Astrocyte of the hippocampus (primary cell): ENCODE results near the gene NET1.
"Not testable (repeated sequence)": the region's sequence is repeated elsewhere in the genome, so short reads cannot be mapped to it uniquely, and the experiment has no call there.

Source experiments
- DNase-seq: peaks from one replicate; pipeline ENCODE4 v3.0.0; 2011; ENCODE audit warnings: low read depth, low spot score

Gene NET1, protein sequence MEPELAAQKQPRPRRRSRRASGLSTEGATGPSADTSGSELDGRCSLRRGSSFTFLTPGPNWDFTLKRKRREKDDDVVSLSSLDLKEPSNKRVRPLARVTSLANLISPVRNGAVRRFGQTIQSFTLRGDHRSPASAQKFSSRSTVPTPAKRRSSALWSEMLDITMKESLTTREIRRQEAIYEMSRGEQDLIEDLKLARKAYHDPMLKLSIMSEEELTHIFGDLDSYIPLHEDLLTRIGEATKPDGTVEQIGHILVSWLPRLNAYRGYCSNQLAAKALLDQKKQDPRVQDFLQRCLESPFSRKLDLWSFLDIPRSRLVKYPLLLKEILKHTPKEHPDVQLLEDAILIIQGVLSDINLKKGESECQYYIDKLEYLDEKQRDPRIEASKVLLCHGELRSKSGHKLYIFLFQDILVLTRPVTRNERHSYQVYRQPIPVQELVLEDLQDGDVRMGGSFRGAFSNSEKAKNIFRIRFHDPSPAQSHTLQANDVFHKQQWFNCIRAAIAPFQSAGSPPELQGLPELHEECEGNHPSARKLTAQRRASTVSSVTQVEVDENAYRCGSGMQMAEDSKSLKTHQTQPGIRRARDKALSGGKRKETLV

DNA sequence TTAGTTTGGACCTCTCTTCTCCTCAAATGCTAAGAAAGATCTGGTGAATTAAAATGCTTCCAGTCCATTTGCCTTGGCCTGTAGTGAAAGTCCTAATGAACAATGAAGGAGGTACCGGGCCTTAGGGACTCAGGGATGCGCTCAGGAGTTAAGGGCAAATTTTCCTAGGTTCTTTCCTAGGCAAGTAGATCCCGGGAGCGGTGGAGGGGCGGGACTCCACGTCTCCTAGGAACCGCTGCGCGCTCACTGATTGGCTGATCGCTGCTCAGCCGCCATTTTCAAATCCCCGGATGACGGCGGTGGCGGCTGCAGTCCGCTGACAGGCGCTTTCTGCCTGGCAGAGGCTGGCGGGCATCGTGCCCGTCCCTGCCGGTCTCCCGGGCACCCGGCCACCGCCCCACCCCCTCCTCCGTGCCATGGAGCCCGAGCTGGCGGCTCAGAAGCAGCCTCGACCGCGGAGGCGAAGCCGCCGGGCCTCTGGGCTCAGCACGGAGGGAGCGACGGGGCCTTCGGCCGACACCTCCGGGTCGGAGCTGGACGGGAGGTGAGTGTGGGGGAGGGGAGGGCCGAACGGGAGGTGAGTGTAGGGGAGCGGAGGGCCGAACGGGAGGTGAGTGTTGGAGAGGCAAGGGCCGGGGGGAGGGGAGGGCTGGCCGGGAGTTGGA, at the start of gene NET1:
Gene NET1, plus strand, starts transcription at position 281 of the 665 bp plus-strand sequence. Its CDS starts 136 bp downstream, at position 417.
- DNase-seq = peak; percentile 95

- no peak for DNase-seq
Measured at GRCh38 chr10:5362873-5363272, 49.5 kb upstream of the NET1 start.

DNA sequence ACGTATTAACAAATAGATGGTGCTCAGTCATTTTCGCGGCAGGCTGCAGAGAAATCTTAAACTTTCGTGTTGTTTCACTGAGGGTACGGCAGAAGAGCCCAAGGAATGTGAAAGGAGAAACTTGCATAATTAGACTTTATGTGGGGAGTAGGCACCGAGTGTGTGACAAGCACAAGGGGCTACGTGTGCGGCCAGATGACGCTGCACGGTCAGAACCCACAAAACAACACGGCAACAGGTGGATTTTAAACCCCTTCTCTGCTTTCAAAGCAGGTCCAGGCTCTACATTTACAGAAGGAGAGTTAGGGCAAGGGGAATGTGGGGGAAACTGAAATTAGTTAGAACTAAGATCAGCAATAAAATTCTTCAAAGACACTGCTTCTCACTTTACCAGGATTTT, 48.0 kb upstream of the NET1 start:
- no peak for DNase-seq

DNA sequence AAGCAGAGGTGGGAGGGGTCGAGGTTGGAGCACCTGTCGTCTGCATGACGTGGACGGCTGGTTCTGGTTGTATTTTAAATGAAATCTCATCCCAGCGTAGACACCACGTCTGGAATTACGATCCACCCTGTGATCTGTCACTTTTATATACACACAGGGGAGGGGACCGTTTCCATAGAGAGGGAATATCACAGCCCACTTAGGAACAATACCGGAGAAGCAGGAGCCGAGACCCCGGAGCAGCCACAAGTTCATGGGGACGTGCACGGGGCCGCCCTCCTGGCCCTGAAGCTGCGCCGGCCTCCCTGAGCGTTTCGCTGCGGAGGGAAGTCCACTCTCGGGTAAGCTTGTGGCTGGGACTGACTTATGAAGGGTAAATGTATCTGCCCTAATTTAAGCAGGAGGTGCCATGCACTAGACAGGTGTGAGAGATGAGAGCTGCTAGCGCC, 47.4 kb upstream of the NET1 start, which contains the start of gene UCN3:
Gene UCN3, plus strand, starts transcription at position 77 of the 449 bp plus-strand sequence. CDS start 8,755 bp downstream, outside the sequence.
- DNase-seq = no peak

- no peak for DNase-seq
Measured at GRCh38 chr10:5365928-5366327, 46.4 kb upstream of the NET1 start.

DNA sequence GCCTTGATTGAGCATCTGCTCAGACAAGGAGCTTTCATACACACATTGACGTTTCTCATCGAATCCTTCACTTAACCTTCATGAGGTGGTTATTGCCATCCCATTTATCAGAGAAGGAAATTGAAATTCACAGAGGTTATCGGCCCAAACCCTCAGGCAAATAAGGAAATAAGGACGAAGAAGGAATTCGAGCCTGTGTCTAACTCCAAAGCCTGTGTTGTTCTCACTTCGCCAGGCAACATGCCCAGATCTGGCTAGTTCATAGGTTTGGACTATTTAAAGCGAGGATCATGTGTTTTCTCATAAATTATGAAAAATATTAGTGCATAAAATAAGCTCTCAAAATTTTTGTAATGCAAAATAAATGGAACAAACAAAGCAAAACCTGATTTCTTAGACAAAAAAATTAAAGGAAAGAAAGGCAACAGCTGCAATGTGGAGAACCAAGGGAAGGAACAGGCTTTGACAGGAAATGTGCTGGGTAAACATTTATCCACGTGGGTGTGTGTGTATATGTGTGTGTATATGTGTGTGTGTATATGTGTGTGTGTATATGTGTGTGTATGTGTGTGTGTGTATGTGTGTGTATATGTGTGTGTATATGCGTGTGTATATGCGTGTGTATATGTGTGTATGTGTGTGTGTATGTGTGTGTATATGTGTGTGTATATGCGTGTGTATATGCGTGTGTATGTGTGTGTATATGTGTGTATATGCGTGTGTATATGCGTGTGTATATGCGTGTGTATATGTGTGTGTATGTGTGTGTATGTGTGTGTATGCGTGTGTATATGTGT, 42.8 kb upstream of the NET1 start:
- no peak for DNase-seq

DNA sequence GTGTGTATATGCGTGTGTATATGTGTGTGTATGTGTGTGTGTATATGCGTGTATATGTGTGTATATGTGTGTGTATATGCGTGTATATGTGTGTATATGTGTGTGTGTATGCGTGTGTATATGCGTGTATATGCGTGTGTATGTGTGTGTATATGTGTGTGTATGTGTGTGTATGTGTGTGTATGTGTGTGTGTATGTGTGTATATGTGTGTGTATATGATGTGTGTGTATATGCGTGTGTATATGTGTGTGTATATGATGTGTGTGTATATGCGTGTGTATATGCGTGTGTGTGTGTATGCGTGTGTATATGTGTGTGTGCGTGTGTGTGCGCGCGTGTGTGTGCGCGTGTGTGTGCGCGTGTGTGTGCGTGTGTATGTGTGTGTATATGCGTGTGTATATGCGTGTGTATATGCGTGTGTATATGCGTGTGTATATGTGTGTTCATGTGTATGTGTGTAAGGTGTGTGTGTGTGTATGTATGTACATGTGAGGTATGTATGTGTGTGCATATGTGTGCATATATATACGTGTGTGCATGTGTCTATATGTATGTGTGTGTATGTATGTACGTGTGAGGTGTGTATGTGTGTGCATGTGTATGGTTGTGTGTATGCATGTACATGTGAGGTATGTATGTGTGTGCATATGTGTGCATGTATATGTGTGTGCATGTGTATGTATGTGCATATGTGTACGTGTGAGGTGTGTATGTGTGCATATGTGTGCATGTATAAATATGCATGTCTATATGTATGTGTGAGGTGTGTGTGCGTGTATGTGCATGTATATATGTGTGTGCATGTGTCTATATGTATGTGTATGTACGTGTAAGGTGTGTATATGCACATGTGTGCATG, 41.6 kb upstream of the NET1 start:
- no peak for DNase-seq

GRCh38 chr10:5373307-5373706, 39.0 kb upstream of the NET1 start:
- no peak for DNase-seq

DNA sequence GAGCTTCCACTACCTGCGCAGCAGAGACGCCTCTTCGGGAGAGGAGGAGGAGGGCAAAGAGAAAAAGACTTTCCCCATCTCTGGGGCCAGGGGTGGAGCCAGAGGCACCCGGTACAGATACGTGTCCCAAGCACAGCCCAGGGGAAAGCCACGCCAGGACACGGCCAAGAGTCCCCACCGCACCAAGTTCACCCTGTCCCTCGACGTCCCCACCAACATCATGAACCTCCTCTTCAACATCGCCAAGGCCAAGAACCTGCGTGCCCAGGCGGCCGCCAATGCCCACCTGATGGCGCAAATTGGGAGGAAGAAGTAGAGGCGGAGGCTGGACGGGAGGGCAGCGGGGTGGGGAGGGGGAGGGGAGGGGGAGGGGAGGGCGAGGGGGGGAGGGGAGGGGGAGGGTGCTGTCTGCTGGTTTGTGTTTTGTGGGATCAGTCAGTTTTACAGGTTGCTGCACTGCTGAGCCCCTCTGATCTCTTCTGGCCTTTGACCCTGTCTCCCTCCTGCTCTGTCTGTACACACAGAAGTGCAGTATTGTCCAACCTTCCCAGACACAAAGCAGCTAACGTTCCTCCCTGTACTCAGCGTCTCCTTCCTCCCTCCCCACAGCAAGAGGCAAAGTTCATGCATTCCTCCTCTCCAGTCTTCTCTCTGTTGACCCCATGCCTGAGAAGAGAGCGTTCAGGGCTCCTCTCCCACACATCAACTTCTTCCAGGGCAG, 38.3 kb upstream of the NET1 start:
- DNase-seq = no peak

DNA sequence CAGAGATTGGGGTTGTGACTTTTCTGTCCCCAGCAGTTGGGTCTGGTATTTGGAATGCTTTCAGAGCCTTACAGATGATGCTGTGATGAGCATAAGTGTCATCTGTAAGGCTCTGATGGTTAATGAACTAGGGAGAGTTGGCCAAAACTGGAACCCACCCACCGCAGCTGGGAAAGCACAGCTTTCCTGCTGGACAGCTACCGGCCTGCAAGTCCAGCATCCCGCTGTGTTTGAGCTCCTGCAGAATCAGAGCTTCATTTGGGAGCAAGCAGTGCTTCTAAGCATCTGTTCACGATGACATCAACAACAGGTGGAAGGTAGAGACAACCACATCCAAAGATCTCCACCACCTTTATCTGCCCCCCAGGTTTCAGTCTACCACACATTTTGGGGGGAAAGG, 35.9 kb upstream of the NET1 start:
- DNase-seq = peak; percentile 7

DNA sequence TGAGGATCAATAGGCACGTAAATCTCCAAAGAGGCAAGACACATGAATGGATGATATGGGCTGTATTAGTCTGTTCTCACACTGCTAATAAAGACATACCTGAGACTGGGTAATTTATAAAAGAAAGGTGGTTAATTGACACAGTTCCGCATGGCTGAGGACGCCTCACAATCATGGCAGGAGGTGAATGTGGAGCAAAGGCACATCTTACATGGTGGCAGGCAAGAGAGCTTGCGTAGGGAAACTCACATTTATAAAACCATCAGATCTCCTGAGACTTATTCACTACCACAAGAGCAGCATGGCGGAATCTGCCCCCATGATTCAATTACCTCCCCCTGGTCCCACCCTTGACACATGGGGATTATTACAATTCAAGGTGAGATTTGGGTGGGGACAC, 33.2 kb upstream of the NET1 start:
- not testable (repeated sequence) for DNase-seq

DNA sequence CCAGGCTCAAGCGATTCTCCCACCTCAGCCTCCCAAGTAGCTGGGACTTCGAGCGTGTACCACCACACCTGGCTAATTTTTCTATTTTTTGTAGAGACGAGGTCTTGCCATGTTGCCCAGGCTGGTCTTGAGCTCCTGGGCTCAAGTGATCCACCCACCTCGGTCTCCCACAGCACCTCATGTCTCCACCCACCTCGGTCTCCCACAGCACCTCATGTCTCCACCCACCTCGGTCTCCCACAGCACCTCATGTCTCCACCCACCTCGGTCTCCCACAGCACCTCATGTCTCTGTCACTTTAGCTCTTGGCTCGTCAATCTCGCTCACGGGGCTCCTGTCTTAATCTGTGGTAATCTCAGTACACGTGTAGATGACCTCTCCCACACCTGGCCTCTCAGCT, 32.0 kb upstream of the NET1 start:
- not testable (repeated sequence) for DNase-seq

GRCh38 chr10:5381187-5381586, 31.2 kb upstream of the NET1 start:
- no peak for DNase-seq

DNA sequence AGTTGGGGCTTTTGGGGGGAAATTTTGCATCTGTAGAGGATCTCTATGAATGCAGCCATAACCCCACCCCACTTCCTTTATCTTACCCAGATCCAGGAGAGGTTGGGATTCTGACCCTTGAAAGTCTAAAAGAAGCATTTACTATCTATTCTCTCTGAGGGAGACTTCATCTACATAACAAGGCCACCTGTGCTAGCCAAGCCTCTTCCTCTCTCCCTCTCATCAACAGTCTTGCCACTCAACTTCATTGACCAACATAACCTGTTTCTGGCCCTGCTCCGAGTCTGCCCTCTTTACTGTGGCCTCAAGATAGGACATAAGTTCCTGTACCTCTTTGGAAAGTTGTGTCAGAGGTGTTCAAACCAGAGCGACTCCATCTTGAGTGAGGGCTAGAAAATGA, 27.1 kb upstream of the NET1 start:
- no peak for DNase-seq

- no peak for DNase-seq
Measured at GRCh38 chr10:5387169-5387568, 25.2 kb upstream of the NET1 start.

DNA sequence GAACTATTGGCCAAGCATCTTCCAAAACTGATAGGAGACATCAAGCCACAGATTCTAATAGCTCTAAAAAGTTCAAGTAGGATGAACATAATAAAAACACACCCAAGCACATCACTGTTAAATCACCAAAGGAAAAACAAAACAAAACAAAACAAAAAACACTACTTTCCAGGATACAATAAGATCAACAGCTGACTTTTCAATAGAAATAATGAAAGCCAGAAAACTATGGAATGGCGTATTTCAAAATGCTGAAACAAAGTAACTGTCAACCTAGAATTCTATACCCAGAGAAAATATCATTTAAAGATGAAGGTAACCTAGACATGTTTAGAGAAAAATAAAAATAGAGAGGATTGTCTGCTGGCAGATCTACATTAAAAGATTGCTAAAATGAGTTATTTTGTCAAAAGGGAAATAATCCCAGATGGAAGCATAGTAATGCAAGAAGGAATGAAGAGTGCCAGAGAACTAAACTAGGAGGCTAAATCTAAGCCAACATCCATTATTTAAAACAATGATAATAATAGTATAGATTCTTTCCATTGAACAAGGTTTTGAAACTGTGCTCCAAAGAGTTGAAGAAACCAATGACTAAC, 21.7 kb upstream of the NET1 start:
- no peak for DNase-seq

GRCh38 chr10:5391790-5392189, 20.6 kb upstream of the NET1 start:
- DNase-seq = no peak

DNA sequence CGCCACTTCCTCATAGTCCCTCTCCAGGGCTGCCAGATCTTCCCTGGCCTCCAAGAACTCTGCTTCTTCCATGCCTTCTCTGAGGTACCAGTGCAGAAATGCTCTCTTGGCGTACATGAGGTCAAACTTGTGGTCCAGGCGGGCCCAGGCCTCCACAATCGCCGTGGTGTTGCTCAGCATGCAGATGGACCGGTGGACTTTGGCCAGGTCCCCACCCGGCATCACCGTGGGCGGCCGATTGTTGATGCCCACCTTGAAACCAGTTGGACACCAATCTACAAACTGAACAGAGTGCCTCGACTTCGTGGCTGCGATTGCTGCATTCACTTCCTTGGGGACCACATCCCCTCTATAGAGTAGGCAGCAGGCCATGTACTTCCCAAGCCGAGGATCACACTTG, 18.8 kb upstream of the NET1 start:
- no peak for DNase-seq

- no peak for DNase-seq
Measured at GRCh38 chr10:5395168-5395567, 17.2 kb upstream of the NET1 start.
